Measurements from ENCODE around the gene TOR2A. TPM values are rescaled to one million over a fixed set of nuclear protein-coding genes. Genes with fewer than 3 reads are reported as not detected.

TOR2A gene
- total RNA-seq, 1 experiment from 2014 or later, result 16.3 TPM

DNA sequence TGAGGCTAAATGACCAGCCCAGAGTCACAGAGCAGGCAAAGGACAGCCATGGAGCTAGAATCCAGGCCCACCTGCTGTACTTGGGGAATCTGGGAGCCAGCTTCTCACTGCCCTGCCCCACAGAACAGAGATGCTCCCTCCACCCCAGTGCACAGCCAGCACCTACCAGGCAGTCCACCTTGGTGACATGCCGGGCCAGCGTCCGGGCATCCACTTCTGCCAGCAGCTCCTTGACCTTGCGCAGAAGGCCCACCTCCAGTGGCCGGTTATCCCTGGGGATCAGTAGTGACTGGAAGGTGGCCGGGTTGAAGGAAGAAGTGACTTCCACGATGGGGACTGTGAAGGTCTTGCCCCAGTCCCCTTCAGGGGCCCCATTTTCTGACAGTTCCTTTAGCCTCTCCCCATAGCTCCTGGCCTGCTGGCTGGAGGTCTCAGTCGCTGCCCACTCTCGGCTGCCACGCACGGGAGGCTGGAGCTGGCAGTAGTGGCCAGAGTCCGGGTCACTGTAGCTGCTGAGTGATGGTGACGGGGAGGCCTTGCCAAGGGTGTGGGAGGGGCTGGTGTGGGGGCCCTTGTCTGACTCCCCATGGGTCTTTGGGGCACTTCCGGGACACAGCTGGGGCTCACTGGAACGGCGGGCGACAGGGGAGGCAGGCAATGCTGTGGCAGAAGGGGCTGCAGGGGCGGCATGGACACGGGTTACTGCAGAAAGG is 9.5 kb upstream of the TOR2A start:
- DNase-seq (ENCODE audit: low spot score), result no peak

DNA sequence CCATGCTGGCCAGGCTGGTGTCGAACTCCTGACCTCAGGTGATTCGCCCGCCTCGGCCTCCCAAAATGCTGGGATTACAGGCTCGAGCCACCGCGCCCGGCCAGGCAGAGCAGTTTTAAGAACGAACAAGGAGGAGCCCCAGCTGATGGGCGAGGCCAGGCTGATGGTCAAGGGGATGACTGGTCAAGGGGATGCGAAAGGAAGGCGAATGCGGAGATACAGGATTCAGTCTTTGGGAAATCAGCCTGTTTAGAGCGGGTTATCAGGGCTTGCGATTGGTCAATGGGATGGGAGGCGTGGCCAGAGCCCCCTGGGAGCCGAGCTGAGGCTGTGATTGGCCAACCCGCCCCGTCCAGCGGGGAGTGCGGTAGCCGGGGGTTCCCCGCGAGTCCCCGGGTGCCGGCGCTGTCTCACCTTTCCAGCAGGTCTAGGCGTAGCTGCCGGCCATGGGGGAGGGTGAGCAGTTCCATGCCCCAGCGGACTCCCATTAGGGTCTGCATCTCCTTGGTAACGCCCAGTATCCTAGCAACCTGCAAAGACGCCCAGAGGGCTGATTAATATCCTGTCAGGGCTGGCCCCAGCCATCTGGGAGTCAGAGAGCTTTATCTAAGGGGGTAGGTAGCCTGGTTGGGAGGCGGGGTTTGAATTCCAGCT is 7.5 kb upstream of the TOR2A start:
- DNase-seq (ENCODE audit: low spot score), result no peak

DNA sequence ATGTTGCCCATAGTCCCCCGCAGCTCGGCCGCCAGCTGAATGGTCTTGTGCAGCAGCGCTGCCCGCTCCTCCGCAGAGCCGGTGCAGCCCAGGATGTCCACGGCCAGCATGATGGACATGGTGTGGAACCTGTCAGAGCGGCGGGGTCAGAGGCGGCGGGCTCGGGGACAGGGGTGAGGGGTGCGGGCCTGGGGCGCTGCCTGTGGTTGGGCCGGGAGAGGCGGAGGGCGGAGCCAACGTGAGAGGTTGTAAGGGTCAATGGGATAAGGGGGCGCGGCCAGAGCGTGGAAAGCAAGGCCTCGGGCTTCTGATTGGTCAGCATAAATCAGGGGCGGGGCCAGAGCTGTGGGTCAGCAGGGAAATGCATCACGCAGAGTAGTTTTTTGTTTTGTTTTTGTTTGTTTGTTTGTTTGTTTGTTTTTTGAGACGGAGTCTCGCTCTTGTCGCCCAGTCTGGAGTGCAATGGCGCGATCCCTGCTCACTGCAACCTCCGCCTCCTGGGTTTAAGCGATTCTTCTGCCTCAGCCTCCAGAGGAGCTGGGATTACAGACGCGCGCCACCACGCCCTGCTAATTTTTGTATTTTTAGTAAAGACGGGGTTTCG is 6.8 kb upstream of the TOR2A start:
- DNase-seq (ENCODE audit: low spot score), result no peak

DNA sequence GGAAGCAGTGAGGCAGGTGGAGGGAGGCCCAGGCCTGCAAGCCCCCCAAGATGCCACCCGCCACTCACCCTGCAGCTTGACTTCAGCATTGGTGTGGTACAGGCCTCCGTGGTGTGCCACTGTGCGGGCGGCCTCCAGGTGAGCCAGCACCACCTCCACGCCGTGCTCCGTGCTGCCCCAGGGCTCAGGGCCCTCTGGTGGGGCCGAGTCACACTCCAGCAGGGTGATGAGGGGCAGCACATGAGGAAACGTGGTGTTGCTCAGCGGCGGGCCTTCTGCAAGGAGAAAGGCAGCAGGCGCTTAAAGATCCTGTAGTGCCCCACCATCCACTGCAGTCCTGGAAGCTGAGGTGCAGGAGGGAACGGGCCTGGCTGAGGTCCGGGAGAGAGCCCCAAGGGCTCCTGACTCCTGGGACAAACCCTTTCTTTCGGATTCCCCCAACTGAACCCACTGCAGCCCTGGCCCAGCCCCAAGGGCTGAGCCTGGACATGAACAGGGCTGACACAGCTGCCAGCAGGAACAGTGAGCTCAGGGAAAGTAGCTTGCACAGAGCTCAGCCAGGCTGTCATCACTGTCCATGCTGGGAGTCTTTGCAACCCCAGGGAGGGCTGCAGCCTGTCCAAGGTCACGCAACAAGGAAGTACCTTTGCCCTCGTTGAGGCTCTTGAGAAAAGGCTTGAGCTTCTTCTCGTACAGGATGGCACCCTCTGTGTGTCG is 4.7 kb upstream of the TOR2A start:
- DNase-seq (ENCODE audit: low spot score), result no peak

DNA sequence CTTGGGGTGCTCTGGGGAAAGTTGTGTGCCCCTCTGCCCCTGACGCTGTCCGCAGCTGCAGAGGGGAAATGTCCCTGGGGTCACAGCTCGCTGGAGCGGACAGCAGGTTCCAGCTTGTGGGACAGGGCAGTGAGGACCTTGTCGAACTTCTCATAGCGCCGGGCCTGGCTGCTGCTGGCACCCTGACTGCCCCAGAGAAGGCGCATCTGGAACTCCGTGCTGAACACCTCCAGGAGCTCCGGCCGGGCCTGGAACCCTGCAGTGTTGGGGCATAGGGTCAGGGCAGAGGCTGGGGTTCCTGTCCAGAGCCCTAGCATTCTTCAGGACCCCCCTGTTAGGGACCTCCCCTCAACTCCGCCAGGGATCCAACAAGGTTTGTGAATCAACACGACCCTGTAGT is 3.6 kb upstream of the TOR2A start:
- no peak for DNase-seq (ENCODE audit: low spot score)

DNA sequence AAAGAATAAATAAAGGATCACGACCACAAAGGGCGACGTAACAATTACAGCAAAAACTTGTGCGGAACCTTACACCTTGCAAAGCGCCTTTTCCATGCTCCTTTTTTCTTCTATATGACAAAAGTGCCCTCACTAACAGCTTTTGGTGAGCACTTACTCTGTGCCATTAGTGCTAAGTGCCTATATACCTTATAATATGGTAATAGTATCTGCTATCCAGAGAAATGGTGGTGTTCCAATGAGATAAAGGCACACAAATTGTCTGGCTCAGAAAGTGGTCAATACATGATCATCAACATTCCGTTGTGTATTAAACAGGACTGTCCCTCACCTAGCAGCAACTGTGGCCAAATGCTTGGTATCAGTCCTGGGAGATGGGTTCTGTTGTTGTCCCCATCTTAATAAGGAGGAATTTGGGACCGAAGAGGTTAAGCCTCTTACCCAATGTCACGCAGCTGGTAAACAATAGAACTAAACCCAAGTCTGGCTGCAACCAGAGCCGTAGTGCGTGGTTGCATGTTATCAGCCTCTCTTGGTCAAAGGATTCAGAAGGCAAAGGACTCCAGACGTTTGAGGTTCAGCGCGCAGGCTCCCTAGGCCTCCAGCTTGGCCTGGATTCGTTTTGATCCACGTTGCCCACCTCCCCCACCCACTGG is 564 bp upstream of the TOR2A start:
- DNase-seq (ENCODE audit: low spot score), result no peak

DNA sequence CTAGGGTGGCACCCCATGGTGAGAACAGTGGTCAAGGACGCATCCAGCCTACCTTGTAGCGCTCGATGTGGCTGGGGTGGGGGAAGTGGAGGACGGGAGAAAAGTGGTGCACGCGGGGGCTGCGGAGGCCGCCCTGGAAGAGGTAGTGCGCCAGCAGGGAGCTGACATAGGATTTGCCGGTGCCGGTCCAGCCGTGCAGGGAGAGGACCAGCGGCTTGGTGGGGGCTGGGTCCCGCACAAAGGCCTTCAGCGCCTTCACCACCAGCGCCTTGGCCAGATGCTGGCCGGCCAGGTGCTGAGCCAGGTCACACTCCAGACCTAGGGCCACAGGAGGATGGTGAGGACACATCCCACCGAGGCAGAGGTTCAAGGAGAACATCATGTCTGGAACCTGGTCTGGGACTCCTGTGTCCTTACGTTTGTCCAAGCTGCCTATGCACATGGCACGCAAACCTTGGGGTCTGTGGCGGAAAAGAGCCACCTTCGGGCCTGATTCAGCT is 797 bp downstream of the TOR2A start:
- no peak for DNase-seq (ENCODE audit: low spot score)

DNA sequence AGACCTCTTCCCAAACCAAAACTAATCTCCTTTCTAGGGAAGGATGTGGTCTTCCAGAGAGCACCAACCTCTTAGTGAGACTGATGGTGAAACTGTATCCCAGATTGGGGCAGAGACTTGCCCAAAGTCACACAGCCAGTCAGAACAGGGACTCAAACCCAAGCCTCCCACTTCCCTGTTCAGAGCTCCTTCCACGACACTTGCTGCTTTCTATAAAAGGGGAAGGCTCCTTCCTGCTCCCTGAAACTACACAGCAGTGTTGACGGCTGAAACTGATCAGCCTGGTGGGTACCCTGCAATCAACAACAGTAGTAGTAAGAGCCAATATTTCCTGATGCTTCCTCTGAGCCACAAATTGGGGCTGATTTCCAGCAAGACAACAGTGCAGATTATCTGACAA is 1.5 kb downstream of the TOR2A start:
- DNase-seq (ENCODE audit: low spot score), result no peak

DNA sequence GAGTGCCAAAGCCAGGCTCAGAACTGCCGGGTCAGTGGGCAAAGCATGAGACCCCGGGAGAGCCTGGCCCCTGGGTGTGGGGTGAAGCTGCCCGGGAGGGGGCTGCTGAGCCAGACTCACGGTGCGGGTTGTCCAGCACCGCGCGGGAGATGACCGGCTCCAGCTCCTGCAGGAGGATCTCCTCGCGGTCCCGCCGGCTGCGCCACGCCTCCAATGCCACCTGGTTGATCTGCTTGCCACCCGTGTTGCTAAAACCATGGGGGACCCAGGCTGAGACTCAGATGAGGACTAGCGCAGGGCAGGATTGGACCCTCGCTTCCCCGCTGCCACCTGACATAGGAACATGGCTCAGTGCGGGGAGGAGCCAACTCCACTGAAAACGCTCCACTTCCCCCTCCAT is 2.6 kb downstream of the TOR2A start:
- no peak for DNase-seq (ENCODE audit: low spot score)

DNA sequence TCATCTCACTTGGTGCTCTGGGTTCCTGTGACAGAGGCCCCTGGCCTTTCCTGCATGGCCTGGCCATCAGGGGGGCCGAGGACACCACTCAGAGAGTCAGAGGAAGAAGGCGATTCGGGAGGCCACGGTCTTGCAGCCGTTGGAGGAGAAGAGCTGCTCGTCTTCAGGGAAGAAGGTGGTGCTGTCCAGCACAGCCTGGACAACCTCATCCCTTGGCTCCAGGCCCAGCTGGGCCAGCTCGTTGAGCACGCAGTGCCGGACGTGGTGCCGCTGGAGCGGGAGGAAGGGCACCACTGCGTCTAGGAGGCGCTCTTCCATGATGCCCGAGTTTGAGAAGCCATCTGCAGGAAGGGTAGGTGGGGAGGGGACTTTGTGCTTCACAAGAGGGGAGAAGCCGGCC is 3.2 kb downstream of the TOR2A start:
- no peak for DNase-seq (ENCODE audit: low spot score)

DNA sequence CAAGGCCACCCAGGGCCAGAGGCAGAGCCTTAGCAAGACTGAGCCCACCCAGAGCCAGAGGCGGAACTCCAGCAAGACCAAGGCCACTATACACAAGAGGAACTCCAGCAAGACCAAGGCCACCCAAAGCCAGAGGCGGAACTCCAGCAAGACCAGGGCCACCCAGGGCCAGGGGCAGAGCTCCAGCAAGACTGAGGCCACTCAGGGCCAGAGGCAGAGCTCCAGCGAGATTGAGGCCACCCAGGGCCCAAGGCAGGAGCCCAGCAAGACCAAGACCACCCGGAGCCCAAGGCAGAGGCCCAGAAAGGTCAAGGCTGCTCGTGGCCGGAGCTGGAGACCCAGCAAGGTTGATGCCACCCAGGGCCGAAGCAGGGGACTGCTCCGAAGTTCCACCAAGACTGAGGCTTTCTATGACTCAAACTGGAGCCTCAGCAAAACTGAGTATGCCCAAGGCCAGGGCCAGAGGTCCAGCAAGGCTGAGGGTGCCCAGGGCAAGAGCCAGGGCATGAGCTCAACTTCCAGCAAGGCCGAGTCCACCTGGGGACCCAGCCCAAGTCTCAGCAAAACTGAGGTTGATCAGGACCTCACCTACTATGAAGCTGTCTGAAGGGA is 4.2 kb downstream of the TOR2A start:
- no peak for DNase-seq (ENCODE audit: low spot score)

DNA sequence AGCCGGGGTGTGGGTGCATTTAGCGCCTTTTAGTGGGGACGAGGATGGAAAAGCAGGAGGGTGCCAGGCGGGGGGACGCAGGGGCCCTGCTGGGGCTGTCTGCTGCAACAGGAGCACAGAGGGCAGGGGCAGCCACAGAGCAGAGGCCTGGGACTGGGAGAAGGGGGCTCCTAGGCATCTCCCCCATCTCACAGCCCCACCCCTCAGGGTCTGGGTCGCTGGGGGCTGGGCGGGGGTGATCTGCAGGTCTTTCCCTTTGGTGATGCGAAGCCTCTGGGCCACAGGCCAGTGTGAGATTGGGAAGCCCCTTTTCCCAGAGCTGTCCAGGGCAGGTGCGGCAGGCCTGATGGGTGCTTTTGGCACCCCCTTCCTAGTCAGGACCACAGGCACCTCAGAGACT is 4.8 kb downstream of the TOR2A start:
- DNase-seq (ENCODE audit: low spot score), result no peak

DNA sequence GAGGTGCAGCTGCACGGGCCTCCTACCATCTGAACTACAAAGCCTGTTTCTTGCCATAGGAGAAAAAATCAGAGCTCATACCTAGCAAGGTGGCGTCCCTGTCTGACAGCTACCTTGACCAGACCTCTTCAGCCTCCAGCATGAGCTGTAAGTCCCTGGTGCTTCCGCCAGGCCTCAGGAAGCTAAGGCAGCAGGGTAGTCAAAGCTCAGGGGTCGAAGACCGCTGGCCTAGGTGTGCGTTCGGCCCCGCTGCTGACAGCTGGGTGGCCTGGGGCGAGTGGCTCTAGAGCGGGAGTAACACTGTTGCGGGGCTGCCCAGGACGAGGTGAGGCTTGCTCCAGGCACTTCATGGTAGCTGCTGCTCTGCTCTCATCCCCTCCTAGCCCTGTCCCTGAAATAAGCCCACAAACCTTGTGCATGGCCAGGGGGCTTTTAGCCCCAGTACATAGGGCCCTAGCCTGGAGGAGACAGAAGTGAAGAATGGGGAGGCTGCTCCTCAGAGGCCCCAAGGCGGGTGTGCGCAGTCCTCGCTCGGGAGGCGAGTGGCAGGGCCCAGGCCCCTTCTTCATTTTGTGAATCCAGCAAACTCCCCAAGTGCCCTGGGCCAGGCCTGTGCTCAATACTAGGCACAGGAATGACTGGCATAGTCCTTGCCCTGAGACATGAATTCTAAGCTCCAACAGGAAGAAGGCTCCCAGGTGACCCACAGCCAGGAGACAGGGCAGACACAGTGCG is 5.4 kb downstream of the TOR2A start:
- no peak for DNase-seq (ENCODE audit: low spot score)

DNA sequence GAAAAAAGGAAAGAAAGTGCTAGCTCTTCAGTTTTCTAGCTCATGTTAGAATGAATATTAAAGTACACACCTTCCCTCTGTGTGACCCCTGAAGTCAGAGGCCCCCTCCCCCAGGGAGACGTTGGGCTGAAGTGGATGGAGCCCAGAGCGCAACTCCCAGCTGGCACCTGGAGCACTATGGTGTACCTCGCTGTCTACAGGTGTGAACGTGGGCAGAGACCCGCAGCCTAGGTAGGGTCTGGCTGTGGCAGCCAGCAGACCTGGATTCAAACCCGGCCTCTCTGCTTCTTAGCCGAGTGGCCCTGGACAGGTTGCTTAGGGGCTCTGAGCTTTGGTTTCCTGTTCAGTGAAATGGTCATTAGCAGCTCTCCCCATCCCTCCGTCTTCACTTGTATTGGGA is 6.3 kb downstream of the TOR2A start:
- no peak for DNase-seq (ENCODE audit: low spot score)

DNA sequence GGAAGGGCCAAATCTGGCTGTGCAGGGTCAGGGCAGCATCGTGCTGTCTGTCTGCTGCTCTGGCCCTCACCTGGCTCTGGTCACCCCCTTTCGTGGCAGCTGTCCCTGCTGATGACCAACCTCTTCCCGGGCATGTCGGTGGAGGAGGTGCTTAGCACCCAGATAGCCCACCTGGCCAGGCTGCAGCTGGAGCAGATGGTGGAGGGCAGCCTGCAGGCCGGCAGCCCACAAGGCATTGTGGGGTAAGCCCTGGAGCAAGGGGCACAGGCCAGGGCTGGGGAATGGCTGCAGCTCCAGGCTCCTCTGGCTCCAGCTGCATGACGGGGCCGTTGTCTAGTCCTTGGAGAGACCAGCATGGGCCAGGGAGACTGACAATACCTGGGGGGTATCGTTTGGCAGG is 8.2 kb downstream of the TOR2A start:
- no peak for DNase-seq (ENCODE audit: low spot score)

DNA sequence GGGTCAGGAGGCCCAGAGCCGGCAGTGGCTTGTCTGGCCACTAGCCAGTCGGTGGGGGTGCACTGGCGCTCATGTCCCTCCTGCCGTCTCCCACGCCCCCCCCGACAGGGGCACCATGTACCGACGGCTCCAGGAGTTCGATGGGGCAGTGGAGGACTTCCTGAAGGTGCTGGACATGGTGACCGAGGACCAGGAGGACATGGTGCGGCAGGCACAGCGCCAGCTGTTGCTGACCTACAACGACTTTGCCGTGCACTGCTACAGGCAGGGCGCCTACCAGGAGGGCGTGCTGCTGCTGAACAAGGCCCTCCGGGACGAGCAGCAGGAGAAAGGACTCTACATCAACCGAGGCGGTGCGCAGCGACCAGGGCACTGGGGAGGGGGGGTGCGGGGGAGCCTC is 11.1 kb downstream of the TOR2A start:
- no peak for DNase-seq (ENCODE audit: low spot score)

DNA sequence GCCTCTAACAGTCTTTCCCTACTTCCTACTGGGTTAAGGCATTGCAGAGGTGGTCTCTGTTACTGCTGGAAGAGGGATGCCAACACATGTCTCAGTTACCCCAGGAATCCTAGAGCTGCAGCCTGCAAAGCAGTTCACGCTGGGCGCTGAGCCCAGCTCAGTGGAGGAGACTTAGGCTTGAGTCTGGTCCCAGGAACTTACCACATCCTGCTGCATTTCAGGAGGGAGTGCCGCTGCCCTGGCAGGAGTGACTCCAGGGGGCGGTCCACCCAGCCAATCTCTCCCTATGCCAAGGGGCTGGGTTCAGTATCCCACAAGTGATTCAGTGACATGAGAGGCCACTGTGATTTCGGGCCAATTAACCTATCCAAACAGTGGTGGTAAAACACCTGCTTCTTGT is 11.7 kb downstream of the TOR2A start:
- peak; percentile 94 for DNase-seq (ENCODE audit: low spot score)

DNA sequence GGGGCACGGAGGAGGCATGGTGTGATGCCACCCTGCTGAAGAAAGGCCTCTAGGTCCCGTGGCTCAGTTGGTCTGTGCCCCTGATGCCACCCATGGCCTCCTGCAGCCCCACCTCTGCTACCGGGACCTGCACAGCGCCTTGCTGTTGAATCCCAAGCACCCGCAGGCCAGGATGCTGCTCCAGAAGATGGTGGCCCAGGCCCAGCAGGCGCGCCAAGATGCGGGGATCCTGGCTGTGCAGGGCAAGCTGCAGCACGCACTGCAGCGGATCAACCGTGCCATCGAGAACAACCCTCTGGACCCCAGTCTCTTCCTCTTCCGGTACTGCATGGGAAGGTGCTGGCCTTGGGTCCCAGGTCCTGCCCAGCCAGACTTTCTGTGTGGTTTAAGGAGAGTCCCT is 12.1 kb downstream of the TOR2A start:
- no peak for DNase-seq (ENCODE audit: low spot score)

DNA sequence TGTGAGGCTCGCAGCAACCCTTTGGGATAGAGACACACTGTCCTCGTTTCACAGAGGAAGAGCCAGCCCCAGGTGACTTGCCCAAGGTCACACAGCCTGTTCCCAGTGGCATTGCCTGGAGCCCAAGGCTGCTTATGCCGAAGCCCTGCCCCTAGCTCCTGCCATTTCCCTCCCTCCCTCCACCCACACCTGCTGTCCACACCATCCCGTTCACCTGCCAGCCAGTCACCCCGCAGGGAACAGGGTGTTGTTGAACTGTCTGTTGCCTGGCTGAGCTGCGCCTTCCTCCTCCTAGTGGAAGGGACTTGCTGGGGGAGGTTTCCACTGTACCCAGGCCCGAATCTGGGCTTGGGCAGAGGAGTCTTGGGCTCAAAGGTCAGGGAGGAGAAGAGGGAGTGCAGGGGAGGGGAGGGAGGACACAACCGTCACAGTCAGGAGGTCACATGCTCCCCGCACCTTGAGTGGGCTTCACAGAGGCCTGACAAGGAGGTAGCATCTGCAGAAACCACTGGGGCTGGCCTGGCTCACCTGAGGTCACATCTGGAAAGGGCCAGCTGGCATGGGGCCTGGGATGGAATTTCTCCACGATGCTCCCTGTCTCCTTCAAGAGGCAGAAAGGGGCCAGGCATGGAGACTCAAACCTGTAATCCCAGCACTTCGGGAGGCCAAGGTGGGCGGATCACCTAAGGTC is 12.9 kb downstream of the TOR2A start:
- no peak for DNase-seq (ENCODE audit: low spot score)

DNA sequence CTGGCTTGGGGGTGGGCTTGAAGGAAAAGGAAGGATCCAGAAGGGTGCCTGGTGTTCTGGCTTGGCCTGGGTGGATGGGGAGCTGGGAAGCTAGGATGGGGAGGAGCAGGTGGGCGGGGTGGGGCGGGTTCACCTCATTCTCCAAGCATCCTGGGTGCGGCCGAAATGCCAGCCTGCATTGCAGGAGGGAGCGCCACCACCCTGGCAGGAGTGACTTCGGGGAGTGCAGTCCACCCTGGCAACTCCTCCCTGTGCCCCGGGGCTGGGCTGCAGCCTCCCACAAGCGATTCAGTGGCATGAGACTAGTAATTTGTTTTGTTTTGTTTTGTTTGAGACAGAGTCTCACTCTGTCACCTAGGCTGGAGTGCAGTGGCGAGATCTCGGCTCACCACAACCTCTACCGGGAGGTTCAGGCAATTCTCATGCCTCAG is 13.7 kb downstream of the TOR2A start:
- DNase-seq (ENCODE audit: low spot score), result peak; percentile 95

Measured in A172 (cell line).